ENCODE data around the gene EYA4.

The EYA4 gene

DNA sequence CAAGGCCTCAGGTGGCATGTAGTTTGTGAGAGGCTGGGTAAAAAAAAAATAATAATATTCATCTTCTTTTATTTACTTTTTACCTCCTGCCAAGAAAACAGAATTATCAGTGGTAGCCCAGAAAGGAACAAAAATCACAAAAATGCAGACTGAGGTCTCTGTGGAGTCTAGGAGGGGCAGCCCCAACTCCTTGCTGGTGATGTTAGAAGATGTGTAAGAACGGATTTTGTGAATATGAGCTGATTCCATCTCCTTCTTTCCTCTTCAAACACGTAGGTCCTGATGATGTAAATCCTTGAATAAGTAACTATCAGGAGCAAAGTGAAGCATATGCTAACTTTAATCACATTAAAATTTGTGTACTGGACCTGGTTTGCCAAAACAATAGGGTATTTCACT lies 226.8 kb downstream of the EYA4 start:
- Histone ChIP-seq H3K9me3 (ENCODE audit: low read length) (no peaks in the 10 kb centered on the region), H4K20me1 (ENCODE audit: insufficient read depth, low read length) (no peaks in the 10 kb centered on the region), H3K4me2 (ENCODE audit: low read length) (no peak overlapping the region), H3K9me2 (ENCODE audit: low read depth, low read length) (no peaks in the 10 kb centered on the region), H3K36me3 (ENCODE audit: insufficient read depth, low read length) (no peaks in the 10 kb centered on the region), H3K79me2 (ENCODE audit: insufficient read depth, low read length) (no peaks in the 10 kb centered on the region), H3K27me3 (ENCODE audit: insufficient read depth, low read length) (no peaks in the 10 kb centered on the region), H3K4me3 (ENCODE audit: low read depth, low read length, poor library complexity, severe bottlenecking) (no peak overlapping the region), H3F3A (ENCODE audit: insufficient read depth, low read length) (no peaks in the 10 kb centered on the region), H3K27ac (ENCODE audit: low read depth, low read length, poor library complexity, severe bottlenecking) (no peak overlapping the region), H3K9ac (ENCODE audit: low read length) (no peak overlapping the region), H3K4me1 (ENCODE audit: insufficient read depth, low read length, severe bottlenecking) (no peaks in the 10 kb centered on the region), H2AFZ (ENCODE audit: low read length) (no peak overlapping the region)
- no peak for TF ChIP-seq EZH2 (IDR thresholded peaks at IDR 0.05; ENCODE audit: borderline replicate concordance, low read length)
- TF ChIP-seq, protein P1, sequence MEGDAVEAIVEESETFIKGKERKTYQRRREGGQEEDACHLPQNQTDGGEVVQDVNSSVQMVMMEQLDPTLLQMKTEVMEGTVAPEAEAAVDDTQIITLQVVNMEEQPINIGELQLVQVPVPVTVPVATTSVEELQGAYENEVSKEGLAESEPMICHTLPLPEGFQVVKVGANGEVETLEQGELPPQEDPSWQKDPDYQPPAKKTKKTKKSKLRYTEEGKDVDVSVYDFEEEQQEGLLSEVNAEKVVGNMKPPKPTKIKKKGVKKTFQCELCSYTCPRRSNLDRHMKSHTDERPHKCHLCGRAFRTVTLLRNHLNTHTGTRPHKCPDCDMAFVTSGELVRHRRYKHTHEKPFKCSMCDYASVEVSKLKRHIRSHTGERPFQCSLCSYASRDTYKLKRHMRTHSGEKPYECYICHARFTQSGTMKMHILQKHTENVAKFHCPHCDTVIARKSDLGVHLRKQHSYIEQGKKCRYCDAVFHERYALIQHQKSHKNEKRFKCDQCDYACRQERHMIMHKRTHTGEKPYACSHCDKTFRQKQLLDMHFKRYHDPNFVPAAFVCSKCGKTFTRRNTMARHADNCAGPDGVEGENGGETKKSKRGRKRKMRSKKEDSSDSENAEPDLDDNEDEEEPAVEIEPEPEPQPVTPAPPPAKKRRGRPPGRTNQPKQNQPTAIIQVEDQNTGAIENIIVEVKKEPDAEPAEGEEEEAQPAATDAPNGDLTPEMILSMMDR (IDR thresholded peaks at IDR 0.05; ENCODE audit: low read length) = no peak

DNA sequence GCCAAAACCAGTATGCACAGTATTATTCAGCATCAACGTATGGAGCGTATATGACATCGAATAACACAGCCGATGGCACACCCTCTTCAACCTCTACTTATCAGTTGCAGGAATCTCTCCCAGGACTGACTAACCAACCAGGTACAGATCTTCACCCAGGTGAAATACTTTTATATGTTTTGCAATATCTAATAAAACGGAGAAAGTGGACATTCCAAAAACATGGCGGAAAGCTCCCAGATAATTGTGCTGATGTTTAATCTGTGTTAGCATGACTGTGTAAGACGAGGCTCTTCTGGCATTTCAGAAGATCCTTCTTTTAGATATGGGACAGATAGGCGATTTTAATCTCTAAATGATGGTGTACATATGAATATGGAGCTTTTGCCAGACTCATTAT lies 227.4 kb downstream of the EYA4 start:
- H3K27ac ChIP-seq (ENCODE audit: low read depth, low read length, poor library complexity, severe bottlenecking) = no peak overlapping the region
- no peaks in the 10 kb centered on the region for H4K20me1 ChIP-seq (ENCODE audit: insufficient read depth, low read length)
- no peaks in the 10 kb centered on the region for H3K4me1 ChIP-seq (ENCODE audit: insufficient read depth, low read length, severe bottlenecking)
- no peaks in the 10 kb centered on the region for H3K79me2 ChIP-seq (ENCODE audit: insufficient read depth, low read length)
- no peaks in the 10 kb centered on the region for H3K36me3 ChIP-seq (ENCODE audit: insufficient read depth, low read length)
- H3K9me2 ChIP-seq (ENCODE audit: low read depth, low read length) = no peaks in the 10 kb centered on the region
- no peak overlapping the region for H3K4me3 ChIP-seq (ENCODE audit: low read depth, low read length, poor library complexity, severe bottlenecking)
- TF ChIP-seq EZH2 (IDR thresholded peaks at IDR 0.05; ENCODE audit: borderline replicate concordance, low read length) = no peak
- TF ChIP-seq, protein P1 (IDR thresholded peaks at IDR 0.05; ENCODE audit: low read length) = no peak
- H3K27me3 ChIP-seq (ENCODE audit: insufficient read depth, low read length) = no peaks in the 10 kb centered on the region
- H3F3A ChIP-seq (ENCODE audit: insufficient read depth, low read length) = no peaks in the 10 kb centered on the region
- H3K9ac ChIP-seq (ENCODE audit: low read length) = no peak overlapping the region
- H2AFZ ChIP-seq (ENCODE audit: low read length) = no peak overlapping the region
- no peaks in the 10 kb centered on the region for H3K9me3 ChIP-seq (ENCODE audit: low read length)
- H3K4me2 ChIP-seq (ENCODE audit: low read length) = no peak overlapping the region

GRCh38 chr6:133474516-133474915 lies 233.4 kb downstream of the EYA4 start:
- no peaks in the 10 kb centered on the region for H3K36me3 ChIP-seq (ENCODE audit: insufficient read depth, low read length)

GRCh38 chr6:133478673-133479072 lies 237.5 kb downstream of the EYA4 start:
- Histone ChIP-seq H4K20me1 (ENCODE audit: insufficient read depth, low read length) (no peaks in the 10 kb centered on the region), H3K36me3 (ENCODE audit: insufficient read depth, low read length) (no peaks in the 10 kb centered on the region)

More at GRCh38 chr6:133474516-133474915, 233.4 kb downstream of the EYA4 start:
- H3K9me2 ChIP-seq (ENCODE audit: low read depth, low read length) = no peaks in the 10 kb centered on the region
- H3K9me3 ChIP-seq (ENCODE audit: low read length) = no peaks in the 10 kb centered on the region
- TF ChIP-seq EZH2 (IDR thresholded peaks at IDR 0.05; ENCODE audit: borderline replicate concordance, low read length) = no peak
- no peaks in the 10 kb centered on the region for H3F3A ChIP-seq (ENCODE audit: insufficient read depth, low read length)
- H3K4me2 ChIP-seq (ENCODE audit: low read length) = no peak overlapping the region
- H4K20me1 ChIP-seq (ENCODE audit: insufficient read depth, low read length) = no peaks in the 10 kb centered on the region
- H3K4me3 ChIP-seq (ENCODE audit: low read depth, low read length, poor library complexity, severe bottlenecking) = no peak overlapping the region
- H3K79me2 ChIP-seq (ENCODE audit: insufficient read depth, low read length) = no peaks in the 10 kb centered on the region
- H3K27me3 ChIP-seq (ENCODE audit: insufficient read depth, low read length) = no peaks in the 10 kb centered on the region
- no peak overlapping the region for H3K27ac ChIP-seq (ENCODE audit: low read depth, low read length, poor library complexity, severe bottlenecking)
- H3K4me1 ChIP-seq (ENCODE audit: insufficient read depth, low read length, severe bottlenecking) = no peaks in the 10 kb centered on the region
- no peak overlapping the region for H2AFZ ChIP-seq (ENCODE audit: low read length)
- H3K9ac ChIP-seq (ENCODE audit: low read length) = no peak overlapping the region

More at GRCh38 chr6:133478673-133479072, 237.5 kb downstream of the EYA4 start:
- TF ChIP-seq EZH2 (IDR thresholded peaks at IDR 0.05; ENCODE audit: borderline replicate concordance, low read length) = no peak
- TF ChIP-seq, protein P1 (IDR thresholded peaks at IDR 0.05; ENCODE audit: low read length) = no peak
- H3K4me1 ChIP-seq (ENCODE audit: insufficient read depth, low read length, severe bottlenecking) = no peaks in the 10 kb centered on the region
- no peak overlapping the region for H2AFZ ChIP-seq (ENCODE audit: low read length)
- H3K9me2 ChIP-seq (ENCODE audit: low read depth, low read length) = no peaks in the 10 kb centered on the region
- H3K79me2 ChIP-seq (ENCODE audit: insufficient read depth, low read length) = no peaks in the 10 kb centered on the region
- no peak overlapping the region for H3K9ac ChIP-seq (ENCODE audit: low read length)
- no peaks in the 10 kb centered on the region for H3K27me3 ChIP-seq (ENCODE audit: insufficient read depth, low read length)
- no peaks in the 10 kb centered on the region for H3K9me3 ChIP-seq (ENCODE audit: low read length)
- H3K4me2 ChIP-seq (ENCODE audit: low read length) = no peak overlapping the region
- no peaks in the 10 kb centered on the region for H3F3A ChIP-seq (ENCODE audit: insufficient read depth, low read length)
- no peak overlapping the region for H3K4me3 ChIP-seq (ENCODE audit: low read depth, low read length, poor library complexity, severe bottlenecking)
- H3K27ac ChIP-seq (ENCODE audit: low read depth, low read length, poor library complexity, severe bottlenecking) = no peak overlapping the region
